Hepatocyte (in vitro differentiated cells): Measurements from ENCODE around the gene EXOC6B. TPM values are rescaled to one million over a fixed set of nuclear protein-coding genes. Genes with fewer than 3 reads are reported as not detected.

Source experiments
- DNase-seq: peaks from one replicate; pipeline ENCODE4 v3.0.0-alpha.2; 2016; ENCODE audit warnings: low spot score
- H2AFZ ChIP-seq: fragments of 200-600 bp; sonication (generic); 2 replicates; pipeline ENCODE4 v1.6.0; 2016; ENCODE audit warnings: antibody characterized with exemption, mild to moderate bottlenecking
- H3K27ac ChIP-seq: fragments of 200-600 bp; sonication (generic); 2 replicates; pipeline ENCODE4 v1.5.1; 2016; ENCODE audit warnings: mild to moderate bottlenecking
- H3K27me3 ChIP-seq: fragments of 200-600 bp; sonication (generic); 2 replicates; pipeline ENCODE4 v1.6.1; 2016
- H3K36me3 ChIP-seq: fragments of 200-600 bp; sonication (generic); replicated peaks from 2 replicates; pipeline ENCODE4 v1.5.1; 2016; ENCODE audit warnings: low read depth; ENCODE audit not compliant: insufficient read depth
- H3K4me1 ChIP-seq: fragments of 200-600 bp; sonication (generic); 2 replicates; pipeline ENCODE4 v1.5.1; 2016; ENCODE audit warnings: mild to moderate bottlenecking, moderate library complexity; ENCODE audit not compliant: insufficient read depth
- H3K4me2 ChIP-seq: fragments of 200-600 bp; sonication (generic); 2 replicates; pipeline ENCODE4 v1.6.0; 2016
- H3K4me3 ChIP-seq: fragments of 200-600 bp; sonication (generic); 2 replicates; pipeline ENCODE4 v1.5.1; 2016; ENCODE audit warnings: mild to moderate bottlenecking
- H3K79me2 ChIP-seq: fragments of 200-600 bp; sonication (generic); 2 replicates; pipeline ENCODE4 v1.6.0; 2017; ENCODE audit warnings: mild to moderate bottlenecking
- H3K9me2 ChIP-seq: fragments of 200-600 bp; sonication (generic); replicated peaks from 2 replicates; pipeline ENCODE4 v1.6.0; 2017; ENCODE audit warnings: mild to moderate bottlenecking; ENCODE audit not compliant: insufficient read depth
- H3K9me3 ChIP-seq: fragments of 200-600 bp; sonication (generic); 2 replicates; pipeline ENCODE4 v1.5.1; 2016; ENCODE audit warnings: low read depth, mild to moderate bottlenecking
- H4K20me1 ChIP-seq: fragments of 200-600 bp; sonication (generic); 2 replicates; pipeline ENCODE4 v1.6.0; 2016; ENCODE audit warnings: mild to moderate bottlenecking; ENCODE audit not compliant: insufficient read depth, poor library complexity, severe bottlenecking
- EZH2 ChIP-seq: fragments of 200-600 bp; sonication (generic); IDR thresholded peaks from 2 replicates; pipeline ENCODE4 v1.6.1; 2016; ENCODE audit warnings: antibody characterized with exemption, mild to moderate bottlenecking, borderline replicate concordance
- EZH2phosphoT487 ChIP-seq: fragments of 200-600 bp; sonication (generic); IDR thresholded peaks from one replicate; pipeline ENCODE4 v1.6.1; 2018; ENCODE audit warnings: antibody characterized with exemption, mild to moderate bottlenecking, low read depth, moderate library complexity; ENCODE audit not compliant: unreplicated experiment, severe bottlenecking
- WGBS: methylation state at CpG from one replicate; pipeline ENCODE4 v1.1.6; 2016; ENCODE audit warnings: low lambda C conversion rate; ENCODE audit errors: missing lambda C conversion rate; 5-methylcytosine and 5-hydroxymethylcytosine counted together
- polyA plus RNA-seq: library from polyadenylated mRNA; unstranded; fragments of >200 nt; fragmentation: Nextera tagmentation; extraction: Ambion mirVana; gene quantifications from 2 replicates; pipeline ENCODE4 v1.2.1, GENCODE V29; 2016
- total RNA-seq: library from RNA; depleted of rRNA; stranded (reverse); fragments of >200 nt; gene quantifications from 2 replicates; pipeline ENCODE4 v1.2.3, GENCODE V29; 2014
- TF ChIP-seq, protein P1 (sequence below): fragments of 200-600 bp; sonication (generic); IDR thresholded peaks from 2 replicates; pipeline ENCODE4 v1.5.1; 2016; ENCODE audit warnings: antibody characterized with exemption, mild to moderate bottlenecking; ENCODE audit not compliant: poor library complexity

EXOC6B gene
- total and polyA plus RNA-seq, 2 experiments from 2014 or later, result 11.8 to 36.2 TPM

DNA sequence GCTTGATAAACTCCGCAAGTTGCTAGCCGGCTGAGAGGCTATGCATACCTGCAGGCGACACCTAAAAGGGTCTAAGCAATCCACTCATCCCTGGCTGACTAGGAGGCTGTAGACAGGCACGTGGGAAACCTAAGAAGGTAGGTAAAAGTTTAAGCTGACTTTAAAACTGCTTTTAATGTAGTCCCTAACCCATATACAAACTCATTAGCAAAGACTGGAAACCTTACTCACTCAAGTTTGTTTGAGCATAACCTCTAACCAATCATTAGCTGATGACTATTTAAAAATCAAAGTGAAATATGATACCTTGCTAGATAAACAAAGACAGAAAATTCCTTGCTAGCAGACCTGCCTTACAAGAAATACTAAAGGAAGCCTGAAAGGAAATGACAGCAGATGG, 106.4 kb downstream of the EXOC6B start:
- DNase-seq, result peak; percentile 32
- WGBS, result 15% methylated on average over 4 of the region's 4 CpGs
- peaks cover 3% of the 10 kb centered on the region for H3K79me2 ChIP-seq
- H4K20me1 ChIP-seq, result no peaks in the 10 kb centered on the region
- no peaks in the 10 kb centered on the region for H3K9me2 ChIP-seq
- TF ChIP-seq EZH2, result no peak
- TF ChIP-seq EZH2phosphoT487, result no peak
- TF ChIP-seq, protein P1, sequence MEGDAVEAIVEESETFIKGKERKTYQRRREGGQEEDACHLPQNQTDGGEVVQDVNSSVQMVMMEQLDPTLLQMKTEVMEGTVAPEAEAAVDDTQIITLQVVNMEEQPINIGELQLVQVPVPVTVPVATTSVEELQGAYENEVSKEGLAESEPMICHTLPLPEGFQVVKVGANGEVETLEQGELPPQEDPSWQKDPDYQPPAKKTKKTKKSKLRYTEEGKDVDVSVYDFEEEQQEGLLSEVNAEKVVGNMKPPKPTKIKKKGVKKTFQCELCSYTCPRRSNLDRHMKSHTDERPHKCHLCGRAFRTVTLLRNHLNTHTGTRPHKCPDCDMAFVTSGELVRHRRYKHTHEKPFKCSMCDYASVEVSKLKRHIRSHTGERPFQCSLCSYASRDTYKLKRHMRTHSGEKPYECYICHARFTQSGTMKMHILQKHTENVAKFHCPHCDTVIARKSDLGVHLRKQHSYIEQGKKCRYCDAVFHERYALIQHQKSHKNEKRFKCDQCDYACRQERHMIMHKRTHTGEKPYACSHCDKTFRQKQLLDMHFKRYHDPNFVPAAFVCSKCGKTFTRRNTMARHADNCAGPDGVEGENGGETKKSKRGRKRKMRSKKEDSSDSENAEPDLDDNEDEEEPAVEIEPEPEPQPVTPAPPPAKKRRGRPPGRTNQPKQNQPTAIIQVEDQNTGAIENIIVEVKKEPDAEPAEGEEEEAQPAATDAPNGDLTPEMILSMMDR, result no peak
- no peak overlapping the region for H3K4me3 ChIP-seq
- H3K36me3 ChIP-seq, result no peaks in the 10 kb centered on the region
- no peaks in the 10 kb centered on the region for H3K27me3 ChIP-seq
- no peak overlapping the region for H2AFZ ChIP-seq
- peak overlapping the region; percentile 54 for H3K27ac ChIP-seq
- peak overlapping the region; percentile 57 for H3K4me2 ChIP-seq
- peaks cover 45% of the 10 kb centered on the region for H3K4me1 ChIP-seq
- H3K9me3 ChIP-seq, result no peaks in the 10 kb centered on the region

DNA sequence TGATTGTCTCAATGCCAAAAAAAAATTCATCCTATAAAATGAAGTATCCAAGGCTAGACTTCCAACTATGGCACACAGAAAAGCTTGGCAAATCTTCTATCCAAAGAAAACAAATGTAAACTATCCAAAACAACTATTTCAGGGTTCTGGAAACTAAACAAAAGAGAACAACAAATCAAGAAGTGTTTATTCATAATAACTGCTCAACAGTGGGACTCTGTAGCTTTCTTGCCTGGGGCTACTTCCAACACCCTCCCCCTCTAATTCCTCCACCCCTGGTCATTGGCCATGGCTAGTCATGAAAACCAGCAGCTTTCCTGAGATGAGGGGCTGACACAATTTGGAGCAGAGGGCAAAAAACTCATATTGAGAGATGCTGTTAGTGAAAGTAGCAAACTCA, 107.0 kb downstream of the EXOC6B start:
- peak overlapping the region; percentile 57 for H3K4me2 ChIP-seq
- peaks cover 40% of the 10 kb centered on the region for H3K4me1 ChIP-seq
- H3K9me2 ChIP-seq, result no peaks in the 10 kb centered on the region
- no peaks in the 10 kb centered on the region for H3K36me3 ChIP-seq
- TF ChIP-seq, protein P1, result no peak
- TF ChIP-seq EZH2phosphoT487, result no peak
- TF ChIP-seq EZH2, result no peak
- H4K20me1 ChIP-seq, result no peaks in the 10 kb centered on the region
- H2AFZ ChIP-seq, result no peak overlapping the region
- peaks cover 3% of the 10 kb centered on the region for H3K79me2 ChIP-seq
- H3K27ac ChIP-seq, result peak overlapping the region; percentile 54
- H3K4me3 ChIP-seq, result no peak overlapping the region
- H3K27me3 ChIP-seq, result no peaks in the 10 kb centered on the region
- DNase-seq, result peak; percentile 27
- no peaks in the 10 kb centered on the region for H3K9me3 ChIP-seq

DNA sequence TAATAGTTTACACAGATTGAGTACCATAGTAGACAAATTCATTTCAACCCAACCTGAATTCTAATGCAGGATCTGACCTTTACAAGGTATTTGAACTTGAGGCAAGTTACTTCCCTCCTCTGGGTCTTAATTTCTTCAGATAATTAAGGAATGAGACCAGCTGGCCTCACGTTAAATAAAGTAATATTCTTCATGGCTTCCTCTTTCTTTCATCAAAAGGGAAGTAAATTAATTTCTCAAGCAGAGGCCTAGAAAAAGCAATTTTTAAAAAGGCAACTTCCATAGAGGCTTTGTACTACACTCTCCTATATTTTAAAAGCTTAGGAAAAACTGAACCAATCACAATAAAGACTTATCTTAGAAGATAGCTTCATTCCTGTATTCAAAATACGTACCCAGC, 109.2 kb downstream of the EXOC6B start:
- Histone ChIP-seq H3K9me3 (no peaks in the 10 kb centered on the region), H3K27me3 (no peaks in the 10 kb centered on the region), H4K20me1 (no peaks in the 10 kb centered on the region), H3K4me1 (peaks cover 18% of the 10 kb centered on the region), H3K4me2 (no peak overlapping the region), H2AFZ (no peak overlapping the region), H3K36me3 (no peaks in the 10 kb centered on the region), H3K4me3 (no peak overlapping the region), H3K9me2 (no peaks in the 10 kb centered on the region), H3K27ac (no peak overlapping the region), H3K79me2 (peaks cover 3% of the 10 kb centered on the region)
- WGBS, result 48% methylated on average over 2 of the region's 2 CpGs
- TF ChIP-seq, protein P1, result no peak
- TF ChIP-seq EZH2phosphoT487, result no peak
- no peak for TF ChIP-seq EZH2
- DNase-seq, result no peak

DNA sequence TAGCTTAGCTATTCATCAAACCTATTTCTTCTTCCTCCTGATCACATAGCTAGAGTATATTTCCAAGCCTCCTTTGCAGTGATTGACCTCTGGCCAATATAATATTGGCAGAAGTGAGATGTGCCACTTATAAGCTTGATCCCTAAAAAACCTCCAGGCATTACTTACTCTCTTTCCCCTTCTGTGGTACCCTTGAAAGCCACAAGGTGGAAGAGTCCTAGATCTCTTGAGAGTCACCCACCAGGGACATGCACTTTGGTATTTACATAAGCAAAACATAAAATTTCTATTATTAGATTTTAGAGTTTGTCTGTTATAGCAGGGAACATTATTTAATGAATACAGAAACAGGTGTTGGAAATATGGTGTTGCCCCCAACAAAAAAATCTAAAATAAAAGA, 112.0 kb downstream of the EXOC6B start:
- DNase-seq, result no peak

More for the DNA sequence above, 112.0 kb downstream of the EXOC6B start:
- TF ChIP-seq, protein P1, result no peak
- TF ChIP-seq EZH2phosphoT487, result no peak
- TF ChIP-seq EZH2, result no peak
- no peak overlapping the region for H3K4me3 ChIP-seq
- peaks cover 16% of the 10 kb centered on the region for H3K4me1 ChIP-seq
- no peak overlapping the region for H2AFZ ChIP-seq
- H4K20me1 ChIP-seq, result no peaks in the 10 kb centered on the region
- H3K27ac ChIP-seq, result no peak overlapping the region
- no peaks in the 10 kb centered on the region for H3K9me3 ChIP-seq
- H3K36me3 ChIP-seq, result no peaks in the 10 kb centered on the region
- H3K79me2 ChIP-seq, result no peaks in the 10 kb centered on the region
- no peaks in the 10 kb centered on the region for H3K27me3 ChIP-seq
- H3K4me2 ChIP-seq, result no peak overlapping the region
- H3K9me2 ChIP-seq, result no peaks in the 10 kb centered on the region
